OCI-LY7 (cell line): Measurements from ENCODE around the gene TMEM8B. TPM values are rescaled to one million over a fixed set of nuclear protein-coding genes. Genes with fewer than 3 reads are reported as not detected.

ENCODE experiments used
- BruUV-seq: library from RNA; stranded (reverse); fragments of 400-500 nt; replicated peaks from 2 replicates; lab custom pipeline; 2021; lab: Mats Ljungman, UMichigan
- CTCF ChIA-PET: fragments of 300-600 bp; sonication (Branson Sonifier 250); formaldehyde crosslinking; loops from one replicate; lab custom pipeline; 2022; ENCODE audit warnings: antibody characterized with exemption; ENCODE audit not compliant: unreplicated experiment; lab: Charles Lee
- POLR2A ChIA-PET: fragments of 300-600 bp; sonication (Branson Sonifier 250); formaldehyde crosslinking; loops from one replicate; lab custom pipeline; 2022; ENCODE audit warnings: antibody characterized with exemption; lab: Charles Lee
- DNase-seq: peaks from one replicate; pipeline ENCODE4 v3.0.0-alpha.2; 2015; ENCODE audit warnings: low spot score
- H2AFZ ChIP-seq: fragments of 200-600 bp; sonication (generic), shearing (Covaris generic); 2 replicates; pipeline ENCODE4 v1.6.1; 2014; ENCODE audit warnings: mild to moderate bottlenecking, antibody characterized with exemption, low read length, moderate library complexity
- H3K27ac ChIP-seq: fragments of 200-600 bp; sonication (generic); 2 replicates; pipeline ENCODE4 v1.5.1; 2014; ENCODE audit warnings: mixed run types, low read depth, mild to moderate bottlenecking, moderate library complexity, low read length, inconsistent platforms; ENCODE audit not compliant: poor library complexity, severe bottlenecking
- H3K36me3 ChIP-seq: fragments of 200-600 bp; sonication (generic); 2 replicates; pipeline ENCODE4 v1.6.1; 2014; ENCODE audit warnings: mild to moderate bottlenecking, antibody characterized with exemption, low read length, moderate library complexity, mixed read lengths; ENCODE audit not compliant: insufficient read depth
- H3K4me1 ChIP-seq: fragments of 200-600 bp; sonication (generic); 2 replicates; pipeline ENCODE4 v1.5.1; 2014; ENCODE audit warnings: mild to moderate bottlenecking, low read length; ENCODE audit not compliant: insufficient read depth, poor library complexity, severe bottlenecking
- H3K4me2 ChIP-seq: fragments of 200-600 bp; sonication (generic); 2 replicates; pipeline ENCODE4 v1.6.1; 2014; ENCODE audit warnings: mild to moderate bottlenecking, low read length
- H3K4me3 ChIP-seq: fragments of 200-600 bp; sonication (generic); 2 replicates; pipeline ENCODE4 v1.5.1; 2014; ENCODE audit warnings: mild to moderate bottlenecking, low read depth, low read length; ENCODE audit not compliant: poor library complexity, severe bottlenecking
- H3K79me2 ChIP-seq: fragments of 200-600 bp; sonication (generic); 2 replicates; pipeline ENCODE4 v1.6.1; 2016; ENCODE audit warnings: low read depth, mild to moderate bottlenecking, low read length, moderate library complexity, mixed read lengths; ENCODE audit not compliant: insufficient read depth
- H3K9me2 ChIP-seq: fragments of 200-600 bp; sonication (generic); 2 replicates; pipeline ENCODE4 v1.6.1; 2016; ENCODE audit warnings: mild to moderate bottlenecking, low read length, mixed read lengths; ENCODE audit not compliant: insufficient read depth
- H3K9me3 ChIP-seq: fragments of 200-600 bp; sonication (generic); 2 replicates; pipeline ENCODE4 v1.6.1; 2014; ENCODE audit warnings: mild to moderate bottlenecking, mixed run types, low read length, mixed read lengths
- H4K20me1 ChIP-seq: fragments of 200-600 bp; sonication (generic); 2 replicates; pipeline ENCODE4 v1.6.1; 2014; ENCODE audit warnings: mild to moderate bottlenecking, antibody characterized with exemption, low read length, moderate library complexity, mixed read lengths; ENCODE audit not compliant: insufficient read depth
- EZH2phosphoT487 ChIP-seq: fragments of 200-600 bp; sonication (generic); IDR thresholded peaks from 2 replicates; pipeline ENCODE4 v1.6.1; 2018; ENCODE audit warnings: low read depth, borderline replicate concordance, mild to moderate bottlenecking, mixed run types, antibody characterized with exemption, low read length, moderate library complexity, mixed read lengths
- intact Hi-C: fragments of 100-400 bp; cut with micrococcal nuclease; formaldehyde crosslinking; loops from one replicate; pipeline ENCODE4 v1.10.0; 2022; ENCODE audit not compliant: unreplicated experiment
- total RNA-seq, 2 experiments: library from RNA; depleted of rRNA in 1 of 2; stranded (reverse); fragments of >200 nt in 1 of 2; shearing (Covaris generic) in 1 of 2; gene quantifications; 2 replicates each; pipeline ENCODE4 v1.2.3, GENCODE V29; 2014 to 2022
- TF ChIP-seq, protein P1 (sequence below): fragments of 200-600 bp; sonication (generic); conservative IDR thresholded peaks from 2 replicates; pipeline ENCODE4 v1.5.1; 2014; ENCODE audit warnings: mild to moderate bottlenecking, antibody characterized with exemption, low read length, moderate library complexity, mixed read lengths

TMEM8B gene
- total RNA-seq, 2 experiments from 2014 or later: 3.1 to 15.7 TPM

DNA sequence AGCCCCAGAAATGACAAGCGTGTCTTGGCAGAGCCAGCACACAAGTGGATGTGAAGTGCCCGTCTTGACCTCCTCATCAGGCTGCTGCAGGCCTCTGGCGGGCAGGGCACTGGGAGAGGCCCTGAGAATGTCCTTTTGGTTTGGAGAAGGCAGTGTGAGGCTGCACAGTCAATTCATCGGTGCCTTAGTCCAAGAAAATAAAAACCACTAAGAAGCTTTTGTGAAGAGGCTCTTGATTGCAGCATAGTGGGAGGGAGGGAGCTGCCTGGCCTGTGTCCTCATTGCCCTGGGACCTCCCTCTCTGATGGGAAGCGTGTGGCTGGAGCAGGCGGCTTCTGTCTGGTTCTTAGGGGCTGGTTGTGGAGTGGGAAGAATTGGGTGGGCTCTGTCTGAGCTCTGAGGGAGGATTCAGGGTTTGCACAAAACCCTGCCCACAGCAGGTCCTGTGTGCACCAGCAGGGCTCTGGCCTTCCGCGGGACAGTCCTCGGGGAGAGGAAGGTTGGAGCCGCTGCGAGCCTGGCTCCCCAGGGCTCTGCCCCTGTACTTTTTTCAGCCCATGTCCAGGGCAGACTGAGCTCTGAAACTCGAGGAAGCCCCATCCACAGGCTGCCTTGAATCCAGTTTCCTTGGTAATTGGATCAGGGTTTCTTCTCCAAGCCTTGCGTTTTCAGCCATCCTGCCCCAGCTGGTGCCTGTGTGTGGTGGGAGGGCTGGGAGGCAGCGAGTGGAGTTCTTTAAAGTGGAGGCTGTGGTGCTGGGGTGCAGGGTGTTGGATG, 78.1 kb downstream of the TMEM8B start:
- ChIA-PET POLR2A (no interaction called here), CTCF (no interaction called here)
- no peak overlapping the region for H3K4me3 ChIP-seq
- no peak overlapping the region for H3K4me2 ChIP-seq
- H3K9me2 ChIP-seq: no peaks in the 10 kb centered on the region
- H3K4me1 ChIP-seq: peaks cover 8% of the 10 kb centered on the region
- intact Hi-C loops: no loop called here
- TF ChIP-seq, protein P1, sequence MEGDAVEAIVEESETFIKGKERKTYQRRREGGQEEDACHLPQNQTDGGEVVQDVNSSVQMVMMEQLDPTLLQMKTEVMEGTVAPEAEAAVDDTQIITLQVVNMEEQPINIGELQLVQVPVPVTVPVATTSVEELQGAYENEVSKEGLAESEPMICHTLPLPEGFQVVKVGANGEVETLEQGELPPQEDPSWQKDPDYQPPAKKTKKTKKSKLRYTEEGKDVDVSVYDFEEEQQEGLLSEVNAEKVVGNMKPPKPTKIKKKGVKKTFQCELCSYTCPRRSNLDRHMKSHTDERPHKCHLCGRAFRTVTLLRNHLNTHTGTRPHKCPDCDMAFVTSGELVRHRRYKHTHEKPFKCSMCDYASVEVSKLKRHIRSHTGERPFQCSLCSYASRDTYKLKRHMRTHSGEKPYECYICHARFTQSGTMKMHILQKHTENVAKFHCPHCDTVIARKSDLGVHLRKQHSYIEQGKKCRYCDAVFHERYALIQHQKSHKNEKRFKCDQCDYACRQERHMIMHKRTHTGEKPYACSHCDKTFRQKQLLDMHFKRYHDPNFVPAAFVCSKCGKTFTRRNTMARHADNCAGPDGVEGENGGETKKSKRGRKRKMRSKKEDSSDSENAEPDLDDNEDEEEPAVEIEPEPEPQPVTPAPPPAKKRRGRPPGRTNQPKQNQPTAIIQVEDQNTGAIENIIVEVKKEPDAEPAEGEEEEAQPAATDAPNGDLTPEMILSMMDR: no peak
- no peak for TF ChIP-seq EZH2phosphoT487
- H3K27ac ChIP-seq: no peak overlapping the region
- H4K20me1 ChIP-seq: no peaks in the 10 kb centered on the region
- DNase-seq: no peak
- BruUV-seq: no TSS peak
- no peaks in the 10 kb centered on the region for H3K79me2 ChIP-seq
- H2AFZ ChIP-seq: no peak overlapping the region
- H3K9me3 ChIP-seq: no peaks in the 10 kb centered on the region
- H3K36me3 ChIP-seq: no peaks in the 10 kb centered on the region

GRCh38 chr9:35907711-35908503, 78.9 kb downstream of the TMEM8B start:
- no peak for TF ChIP-seq EZH2phosphoT487
- TF ChIP-seq, protein P1: no peak
- Histone ChIP-seq H3K9me3 (no peaks in the 10 kb centered on the region), H2AFZ (no peak overlapping the region), H3K36me3 (no peaks in the 10 kb centered on the region), H4K20me1 (no peaks in the 10 kb centered on the region), H3K4me1 (peaks cover 8% of the 10 kb centered on the region), H3K79me2 (no peaks in the 10 kb centered on the region), H3K4me2 (no peak overlapping the region), H3K27ac (no peak overlapping the region), H3K9me2 (no peaks in the 10 kb centered on the region), H3K4me3 (no peak overlapping the region)
- intact Hi-C loops: no loop called here
- no TSS peak for BruUV-seq
- ChIA-PET POLR2A (no interaction called here), CTCF (no interaction called here)
- no peak for DNase-seq
